ENCODE data around the gene SCYGR5. TPM values are rescaled to one million over a fixed set of nuclear protein-coding genes. Genes with fewer than 3 reads are reported as not detected.

SCYGR5 gene
- total RNA-seq, 2 experiments from 2014 or later: not detected

- Mint-ChIP-seq H3K27me3 (peaks cover 5% of the 10 kb centered on the region), H3K9me3 (no peaks in the 10 kb centered on the region), H3K4me3 (no peak overlapping the region), H3K36me3 (no peaks in the 10 kb centered on the region), H3K27ac (no peak overlapping the region), H3K4me1 (ENCODE audit: low read depth) (no peaks in the 10 kb centered on the region)
- ChIA-PET CTCF (no interaction called here), POLR2A (no interaction called here)
- DNase-seq: no peak
- intact Hi-C loops (cut with micrococcal nuclease): no loop called here
These were observed 11.3 kb downstream of the SCYGR5 start for GRCh38 chr2:227677928-227678327.

- H3K4me1 Mint-ChIP-seq (ENCODE audit: low read depth): no peaks in the 10 kb centered on the region
- CTCF ChIA-PET: no interaction called here
- H3K9me3 Mint-ChIP-seq: no peaks in the 10 kb centered on the region
- intact Hi-C loops (cut with micrococcal nuclease): no loop called here
- DNase-seq: no peak
- H3K27ac Mint-ChIP-seq: no peak overlapping the region
- H3K27me3 Mint-ChIP-seq: peaks cover 6% of the 10 kb centered on the region
- no peak overlapping the region for H3K4me3 Mint-ChIP-seq
- POLR2A ChIA-PET: no interaction called here
- no peaks in the 10 kb centered on the region for H3K36me3 Mint-ChIP-seq
These were observed 17.7 kb downstream of the SCYGR5 start for GRCh38 chr2:227684258-227684657.

GRCh38 chr2:227687189-227687588 is 20.6 kb downstream of the SCYGR5 start:
- H3K27me3 Mint-ChIP-seq: peaks cover 12% of the 10 kb centered on the region
- no peaks in the 10 kb centered on the region for H3K4me1 Mint-ChIP-seq (ENCODE audit: low read depth)
- DNase-seq: no peak
- H3K9me3 Mint-ChIP-seq: no peaks in the 10 kb centered on the region
- H3K36me3 Mint-ChIP-seq: no peaks in the 10 kb centered on the region
- no peak overlapping the region for H3K4me3 Mint-ChIP-seq
- ChIA-PET POLR2A (no interaction called here), CTCF (no interaction called here)
- no peak overlapping the region for H3K27ac Mint-ChIP-seq
- intact Hi-C loops (cut with micrococcal nuclease): no loop called here

GRCh38 chr2:227696990-227697679 is 30.5 kb downstream of the SCYGR5 start:
- Mint-ChIP-seq H3K9me3 (no peaks in the 10 kb centered on the region), H3K27ac (no peak overlapping the region), H3K4me3 (no peak overlapping the region), H3K27me3 (peaks cover 5% of the 10 kb centered on the region), H3K4me1 (ENCODE audit: low read depth) (no peaks in the 10 kb centered on the region), H3K36me3 (no peaks in the 10 kb centered on the region)
- no peak for DNase-seq
- intact Hi-C loops (cut with micrococcal nuclease): no loop called here
- ChIA-PET CTCF (interaction anchor here (0.7 to 1.4 kb wide), 3 partner anchors 40 to 77 kb away, joined by 3 to 6 read pairs (median 4); no protein-coding TSS in a partner anchor), POLR2A (no interaction called here)

- intact Hi-C loops (cut with micrococcal nuclease): no loop called here
- ChIA-PET POLR2A (no interaction called here), CTCF (no interaction called here)
- DNase-seq: no peak
- no peaks in the 10 kb centered on the region for H3K9me3 Mint-ChIP-seq
- no peak overlapping the region for H3K4me3 Mint-ChIP-seq
- H3K36me3 Mint-ChIP-seq: no peaks in the 10 kb centered on the region
- H3K4me1 Mint-ChIP-seq (ENCODE audit: low read depth): no peaks in the 10 kb centered on the region
- no peak overlapping the region for H3K27ac Mint-ChIP-seq
- peaks cover 15% of the 10 kb centered on the region for H3K27me3 Mint-ChIP-seq
These were observed 35.0 kb downstream of the SCYGR5 start for GRCh38 chr2:227701556-227701955.

- no peaks in the 10 kb centered on the region for H3K4me1 Mint-ChIP-seq (ENCODE audit: low read depth)
- no peak for DNase-seq
- H3K27me3 Mint-ChIP-seq: peaks cover 17% of the 10 kb centered on the region
- no peaks in the 10 kb centered on the region for H3K36me3 Mint-ChIP-seq
- H3K27ac Mint-ChIP-seq: no peak overlapping the region
- H3K9me3 Mint-ChIP-seq: no peaks in the 10 kb centered on the region
- ChIA-PET POLR2A (no interaction called here), CTCF (no interaction called here)
- intact Hi-C loops (cut with micrococcal nuclease): no loop called here
- H3K4me3 Mint-ChIP-seq: no peak overlapping the region
These were observed 36.7 kb downstream of the SCYGR5 start for GRCh38 chr2:227703280-227703732.

GRCh38 chr2:227703961-227704360 is 37.4 kb downstream of the SCYGR5 start:
- H3K27ac Mint-ChIP-seq: no peak overlapping the region
- intact Hi-C loops (cut with micrococcal nuclease): no loop called here
- DNase-seq: no peak
- H3K9me3 Mint-ChIP-seq: no peaks in the 10 kb centered on the region
- CTCF ChIA-PET: no interaction called here
- POLR2A ChIA-PET: no interaction called here
- H3K27me3 Mint-ChIP-seq: peaks cover 18% of the 10 kb centered on the region
- H3K36me3 Mint-ChIP-seq: no peaks in the 10 kb centered on the region
- no peaks in the 10 kb centered on the region for H3K4me1 Mint-ChIP-seq (ENCODE audit: low read depth)
- H3K4me3 Mint-ChIP-seq: no peak overlapping the region

GRCh38 chr2:227706859-227707258 is 40.3 kb downstream of the SCYGR5 start:
- Mint-ChIP-seq H3K36me3 (no peaks in the 10 kb centered on the region), H3K27ac (no peak overlapping the region), H3K4me1 (ENCODE audit: low read depth) (no peaks in the 10 kb centered on the region), H3K27me3 (peaks cover 19% of the 10 kb centered on the region), H3K9me3 (no peaks in the 10 kb centered on the region), H3K4me3 (no peak overlapping the region)
- ChIA-PET POLR2A (no interaction called here), CTCF (no interaction called here)
- no peak for DNase-seq
- intact Hi-C loops (cut with micrococcal nuclease): no loop called here

GRCh38 chr2:227707390-227707789 is 40.8 kb downstream of the SCYGR5 start:
- DNase-seq: no peak
- Mint-ChIP-seq H3K36me3 (no peaks in the 10 kb centered on the region), H3K9me3 (no peaks in the 10 kb centered on the region), H3K4me1 (ENCODE audit: low read depth) (no peaks in the 10 kb centered on the region), H3K27ac (no peak overlapping the region), H3K4me3 (no peak overlapping the region), H3K27me3 (peaks cover 19% of the 10 kb centered on the region)
- CTCF ChIA-PET: no interaction called here
- POLR2A ChIA-PET: no interaction called here
- intact Hi-C loops (cut with micrococcal nuclease): no loop called here

GRCh38 chr2:227710986-227711385 is 44.4 kb downstream of the SCYGR5 start:
- H3K4me1 Mint-ChIP-seq (ENCODE audit: low read depth): no peaks in the 10 kb centered on the region
- no peaks in the 10 kb centered on the region for H3K36me3 Mint-ChIP-seq
- no peak overlapping the region for H3K4me3 Mint-ChIP-seq
- intact Hi-C loops (cut with micrococcal nuclease): no loop called here
- no peak for DNase-seq
- H3K9me3 Mint-ChIP-seq: no peaks in the 10 kb centered on the region
- H3K27me3 Mint-ChIP-seq: peaks cover 8% of the 10 kb centered on the region
- ChIA-PET POLR2A (no interaction called here), CTCF (no interaction called here)
- no peak overlapping the region for H3K27ac Mint-ChIP-seq

- POLR2A ChIA-PET: no interaction called here
- no peaks in the 10 kb centered on the region for H3K9me3 Mint-ChIP-seq
- no peaks in the 10 kb centered on the region for H3K4me1 Mint-ChIP-seq (ENCODE audit: low read depth)
- H3K27me3 Mint-ChIP-seq: peaks cover 11% of the 10 kb centered on the region
- H3K4me3 Mint-ChIP-seq: no peak overlapping the region
- CTCF ChIA-PET: no interaction called here
- H3K27ac Mint-ChIP-seq: no peak overlapping the region
- intact Hi-C loops (cut with micrococcal nuclease): no loop called here
- H3K36me3 Mint-ChIP-seq: no peaks in the 10 kb centered on the region
- no peak for DNase-seq
These were observed 46.7 kb downstream of the SCYGR5 start for GRCh38 chr2:227713291-227713690.

- ChIA-PET POLR2A (no interaction called here), CTCF (interaction anchor here (0.7 kb wide), 1 partner anchor 138 kb away, joined by 3 read pairs; no protein-coding TSS in a partner anchor)
- Mint-ChIP-seq H3K36me3 (no peaks in the 10 kb centered on the region), H3K4me1 (ENCODE audit: low read depth) (no peaks in the 10 kb centered on the region), H3K9me3 (no peaks in the 10 kb centered on the region), H3K27ac (no peak overlapping the region), H3K4me3 (no peak overlapping the region), H3K27me3 (peaks cover 9% of the 10 kb centered on the region)
- no peak for DNase-seq
- intact Hi-C loops (cut with micrococcal nuclease): no loop called here
These were observed 49.9 kb downstream of the SCYGR5 start for GRCh38 chr2:227716501-227716900.
